ENCODE data around the gene FLT1. TPM values are rescaled to one million over a fixed set of nuclear protein-coding genes. Genes with fewer than 3 reads are reported as not detected.

Gene FLT1
- total RNA-seq, 1 experiment from 2014 or later, result 0.25 TPM

- H3K4me2 ChIP-seq (ENCODE audit: low read length), result no peak overlapping the region
- H3K79me2 ChIP-seq (ENCODE audit: insufficient read depth, low read length), result no peaks in the 10 kb centered on the region
- intact Hi-C loops (cut with micrococcal nuclease), result no loop called here
- RAD21 ChIA-PET (ENCODE audit: low non-redundant PET in 1 of 2, low total read pairs in 2 of 2, uncharacterized antibody in 2 of 2, unreplicated experiment in 2 of 2), result no interaction called here
- H2AFZ ChIP-seq (ENCODE audit: low read depth, low read length, poor library complexity, severe bottlenecking), result no peak overlapping the region
- POLR2A ChIA-PET, result no interaction called here
- no peak for DNase-seq (ENCODE audit: low read depth, low spot score)
- H4K20me1 ChIP-seq (ENCODE audit: insufficient read depth), result no peaks in the 10 kb centered on the region
- no peaks in the 10 kb centered on the region for H3K9me2 ChIP-seq (ENCODE audit: insufficient read depth)
- no peaks in the 10 kb centered on the region for H3K36me3 ChIP-seq (ENCODE audit: control insufficient read depth in 1 of 2, insufficient read depth in 2 of 2, low read length in 2 of 2)
- TF ChIP-seq YY1 (IDR thresholded peaks at IDR 0.05; ENCODE audit: extremely low read depth, insufficient replicate concordance, low read depth, low read length) (no peak), SP1 (IDR thresholded peaks at IDR 0.05; ENCODE audit: low read depth) (no peak), TCF7L2 (IDR thresholded peaks at IDR 0.05; ENCODE audit: borderline replicate concordance, extremely low read depth, insufficient read depth, insufficient read length) (no peak), REST (IDR thresholded peaks at IDR 0.05; ENCODE audit: low read depth) (no peak), ELF1 (IDR thresholded peaks at IDR 0.05; ENCODE audit: borderline replicate concordance, low read depth) (no peak), SIN3A (IDR thresholded peaks at IDR 0.05; ENCODE audit: low read depth) (no peak), CBX3 (IDR thresholded peaks at IDR 0.05; ENCODE audit: low read depth) (no peak), CTCF (IDR thresholded peaks at IDR 0.05 in 2 of 3, conservative IDR thresholded peaks at IDR 0.05 in 1 of 3; ENCODE audit: borderline replicate concordance in 1 of 3, insufficient read depth in 1 of 3, low read depth in 2 of 3, low read length in 2 of 3) (no peak), ATF3 (IDR thresholded peaks at IDR 0.05) (no peak), ZBTB33 (IDR thresholded peaks at IDR 0.05; ENCODE audit: extremely low read depth, insufficient replicate concordance, low read length) (no peak), FOSL1 (IDR thresholded peaks at IDR 0.05; ENCODE audit: low read depth) (no peak), CEBPB (IDR thresholded peaks at IDR 0.05; ENCODE audit: low read depth) (no peak), ZNF274 (IDR thresholded peaks at IDR 0.05; ENCODE audit: low read depth, low read length) (no peak), POLR2AphosphoS5 (IDR thresholded peaks at IDR 0.05; ENCODE audit: low read depth, low read length) (no peak), RAD21 (IDR thresholded peaks at IDR 0.05; ENCODE audit: low read depth) (no peak), EGR1 (IDR thresholded peaks at IDR 0.05; ENCODE audit: low read depth) (no peak), ZFX (IDR thresholded peaks at IDR 0.05) (no peak), SRF (IDR thresholded peaks at IDR 0.05; ENCODE audit: low read depth) (no peak), MAX (IDR thresholded peaks at IDR 0.05) (no peak)
- no TSS peak for BruUV-seq (replicated peaks)
- no peak for ATAC-seq
- H3K9me3 ChIP-seq (ENCODE audit: control insufficient read depth in 1 of 2, insufficient read depth in 1 of 2, low read depth in 1 of 2, low read length in 2 of 2), result no peaks in the 10 kb centered on the region
- no peak overlapping the region for H3K4me3 ChIP-seq (replicated peaks in 1 of 2; ENCODE audit: low read depth in 1 of 2, low read length in 2 of 2)
- no peak overlapping the region for H3K27ac ChIP-seq (ENCODE audit: low read depth, low read length)
- no peaks in the 10 kb centered on the region for H3K27me3 ChIP-seq (ENCODE audit: insufficient read depth, low read length)
- no peaks in the 10 kb centered on the region for H3K4me1 ChIP-seq (ENCODE audit: control insufficient read depth in 1 of 2, insufficient read depth in 2 of 2, low read length in 2 of 2)
- CTCF ChIA-PET, result no interaction called here
- no peak overlapping the region for H3K9ac ChIP-seq (ENCODE audit: low read length)
Measured at GRCh38 chr13:28396053-28396452, 98.9 kb downstream of the FLT1 start.
